H1 (cell line): Measurements from ENCODE around the gene PGBD4. TPM values are rescaled to one million over a fixed set of nuclear protein-coding genes. Genes with fewer than 3 reads are reported as not detected.

Experiments
- CTCF ChIA-PET: fragments of 300-600 bp; sonication (Branson Sonifier 250); formaldehyde crosslinking; loops from one replicate; lab custom pipeline; 2021; ENCODE audit not compliant: partially characterized antibody; lab: Charles Lee
- POLR2A ChIA-PET: fragments of 300-600 bp; sonication (Branson Sonifier 250); formaldehyde crosslinking; loops from one replicate; lab custom pipeline; 2021; ENCODE audit warnings: inconsistent platforms; ENCODE audit not compliant: partially characterized antibody; lab: Charles Lee
- DNase-seq, 2 experiments: peaks; one replicate each; pipeline versions ENCODE4 v3.0.0 to v3.0.0-alpha.2; 2010 to 2022; ENCODE audit warnings: low spot score in 2 of 2, low read depth in 1 of 2, mixed read lengths in 1 of 2
- FAIRE-seq: peaks from 2 replicates; lab custom pipeline; 2011; peaks lifted over from hg19 to GRCh38; lab: Jason Lieb, UNC
- H2AFZ ChIP-seq: 2 replicates; pipeline ENCODE4 v1.8.1; 2012; ENCODE audit warnings: low read length, inconsistent platforms
- H2AK5ac ChIP-seq: 2 replicates; pipeline ENCODE4 v1.6.1; 2013; ENCODE audit warnings: low read depth, low read length
- H2BK120ac ChIP-seq: replicated peaks from 2 replicates; pipeline ENCODE3; 2013; ENCODE audit warnings: low read depth, low read length, inconsistent platforms
- H2BK12ac ChIP-seq: 2 replicates; pipeline ENCODE4 v1.6.1; 2013; ENCODE audit warnings: low read depth, low read length
- H2BK15ac ChIP-seq: 2 replicates; pipeline ENCODE4 v1.6.1; 2013; ENCODE audit warnings: low read length
- H2BK20ac ChIP-seq: 2 replicates; pipeline ENCODE4 v1.6.1; 2013; ENCODE audit warnings: low read length
- H2BK5ac ChIP-seq: 2 replicates; pipeline ENCODE4 v1.6.1; 2013; ENCODE audit warnings: low read depth, low read length
- H3K14ac ChIP-seq: 2 replicates; pipeline ENCODE4 v1.6.1; 2013; ENCODE audit warnings: inconsistent platforms; ENCODE audit not compliant: insufficient read length
- H3K18ac ChIP-seq: 2 replicates; pipeline ENCODE4 v1.6.1; 2013; ENCODE audit warnings: low read length; ENCODE audit errors: extremely low read depth
- H3K23ac ChIP-seq: 2 replicates; pipeline ENCODE4 v1.6.1; 2013; ENCODE audit warnings: inconsistent platforms; ENCODE audit not compliant: insufficient read length
- H3K23me2 ChIP-seq: 2 replicates; pipeline ENCODE4 v1.6.1; 2013; ENCODE audit warnings: low read depth, low read length
- H3K27ac ChIP-seq: 2 replicates; pipeline ENCODE4 v1.6.1; 2011; ENCODE audit warnings: low read depth, low read length, inconsistent platforms
- H3K27me3 ChIP-seq, 4 experiments: replicated peaks in 1 of 4; 1 replicate in 1 of 4; 2 replicates in 3 of 4; pipeline versions ENCODE4 v1.6.1 to v1.8.1; 2011 to 2013; ENCODE audit warnings: low read length in 3 of 4, mild to moderate bottlenecking in 3 of 4, inconsistent platforms in 2 of 4, mixed read lengths in 2 of 4, moderate library complexity in 1 of 4; ENCODE audit not compliant: control insufficient read depth in 3 of 4, insufficient read depth in 3 of 4; ENCODE audit errors: extremely low read depth in 1 of 4
- H3K36me3 ChIP-seq, 4 experiments: 2 replicates each; pipeline versions ENCODE4 v1.6.1 to v1.8.1; 2011 to 2013; ENCODE audit warnings: mild to moderate bottlenecking in 4 of 4, low read length in 3 of 4, moderate library complexity in 2 of 4, control low read depth in 1 of 4, inconsistent platforms in 1 of 4; ENCODE audit not compliant: insufficient read depth in 4 of 4, control insufficient read depth in 2 of 4
- H3K4ac ChIP-seq: replicated peaks from 2 replicates; pipeline ENCODE3; 2013; ENCODE audit warnings: low read length, low read depth, mixed read lengths, inconsistent platforms; ENCODE audit not compliant: insufficient read length
- H3K4me1 ChIP-seq, 4 experiments: replicated peaks in 1 of 4; 1 replicate in 1 of 4; 2 replicates in 3 of 4; pipeline versions ENCODE4 v1.6.1 to v1.8.1; 2011 to 2013; ENCODE audit warnings: low read length in 3 of 4, inconsistent platforms in 2 of 4, mixed read lengths in 1 of 4; ENCODE audit not compliant: insufficient read depth in 4 of 4, control insufficient read depth in 3 of 4
- H3K4me2 ChIP-seq, 2 experiments: 2 replicates each; pipeline versions ENCODE4 v1.6.1 to v1.8.1; 2011 to 2013; ENCODE audit warnings: low read depth in 2 of 2, low read length in 2 of 2, control low read depth in 1 of 2, inconsistent platforms in 1 of 2, mild to moderate bottlenecking in 1 of 2; ENCODE audit not compliant: insufficient read depth in 1 of 2
- H3K4me3 ChIP-seq, 4 experiments: fragments of 200-600, 300-600 bp in 1 of 4; sonication (generic), shearing (Covaris generic), sonication (Bioruptor Twin) in 1 of 4; 2 replicates each; pipeline versions ENCODE4 v1.5.1 to v1.8.1; 2011 to 2016; ENCODE audit warnings: low read length in 4 of 4, low read depth in 3 of 4, control low read depth in 2 of 4, inconsistent platforms in 2 of 4, mild to moderate bottlenecking in 2 of 4, mixed read lengths in 1 of 4, moderate library complexity in 1 of 4; ENCODE audit not compliant: insufficient read depth in 2 of 4; ENCODE audit errors: extremely low read depth in 1 of 4
- H3K56ac ChIP-seq: replicated peaks from 2 replicates; pipeline ENCODE3; 2013; ENCODE audit warnings: low read depth, mild to moderate bottlenecking, mixed read lengths, low read length, inconsistent platforms; ENCODE audit not compliant: insufficient read length
- H3K79me1 ChIP-seq: 2 replicates; pipeline ENCODE4 v1.6.1; 2013; ENCODE audit warnings: low read depth, low read length, control low read depth
- H3K79me2 ChIP-seq, 2 experiments: 2 replicates each; pipeline versions ENCODE4 v1.6.1 to v1.8.1; 2012 to 2013; ENCODE audit warnings: low read length in 2 of 2, mild to moderate bottlenecking in 2 of 2, inconsistent platforms in 1 of 2; ENCODE audit not compliant: insufficient read depth in 2 of 2, control insufficient read depth in 1 of 2
- H3K9ac ChIP-seq, 4 experiments: replicated peaks in 1 of 4; 1 replicate in 1 of 4; 2 replicates in 3 of 4; pipeline versions ENCODE4 v1.6.1 to v1.8.1; 2011 to 2013; ENCODE audit warnings: low read depth in 3 of 4, low read length in 3 of 4, control low read depth in 2 of 4, mild to moderate bottlenecking in 2 of 4, moderate library complexity in 2 of 4, inconsistent platforms in 1 of 4; ENCODE audit errors: extremely low read depth in 1 of 4
- H3K9me3 ChIP-seq, 2 experiments: 2 replicates each; pipeline versions ENCODE4 v1.6.1 to v1.8.1; 2012 to 2013; ENCODE audit warnings: mild to moderate bottlenecking in 2 of 2, moderate library complexity in 2 of 2, control low read depth in 1 of 2, inconsistent platforms in 1 of 2, low read depth in 1 of 2, low read length in 1 of 2, mixed read lengths in 1 of 2; ENCODE audit not compliant: insufficient read depth in 2 of 2
- H4K20me1 ChIP-seq, 2 experiments: replicated peaks in 1 of 2; 2 replicates each; pipeline versions ENCODE3 to v1.8.1; 2011 to 2013; ENCODE audit warnings: inconsistent platforms in 2 of 2, low read length in 2 of 2, mild to moderate bottlenecking in 1 of 2; ENCODE audit not compliant: insufficient read depth in 2 of 2, control insufficient read depth in 1 of 2
- H4K5ac ChIP-seq: 2 replicates; pipeline ENCODE4 v1.6.1; 2013; ENCODE audit warnings: low read length, low read depth, mixed read lengths, inconsistent platforms; ENCODE audit not compliant: insufficient read length
- H4K8ac ChIP-seq: 2 replicates; pipeline ENCODE4 v1.8.0; 2013; ENCODE audit warnings: mild to moderate bottlenecking, moderate library complexity, low read length, inconsistent platforms; ENCODE audit not compliant: insufficient read depth; ENCODE audit errors: extremely low read depth
- H4K91ac ChIP-seq: replicated peaks from 2 replicates; pipeline ENCODE3; 2013; ENCODE audit warnings: low read length, mixed read lengths, inconsistent platforms; ENCODE audit not compliant: insufficient read length
- BCL11A ChIP-seq, 2 experiments: IDR thresholded peaks; one replicate each; pipeline ENCODE4 v1.6.1; 2011; ENCODE audit warnings: low read depth in 2 of 2, low read length in 2 of 2, mild to moderate bottlenecking in 2 of 2
- CREB1 ChIP-seq: IDR thresholded peaks from 2 replicates; pipeline ENCODE4 v1.6.1; 2012; ENCODE audit warnings: inconsistent platforms
- EP300 ChIP-seq, 2 experiments: IDR thresholded peaks; 1 replicate in 1 of 2; 2 replicates in 1 of 2; pipeline ENCODE4 v1.6.1; 2011 to 2012; ENCODE audit warnings: low read depth in 2 of 2, low read length in 2 of 2, mild to moderate bottlenecking in 2 of 2, borderline replicate concordance in 1 of 2, inconsistent platforms in 1 of 2, moderate library complexity in 1 of 2
- HDAC2 ChIP-seq, 2 experiments: fragments of 300-600 bp in 1 of 2; sonication (generic) in 1 of 2; IDR thresholded peaks; 2 replicates each; pipeline ENCODE4 v1.6.1; 2011 to 2012; ENCODE audit warnings: low read depth in 2 of 2, low read length in 2 of 2, mild to moderate bottlenecking in 2 of 2, moderate library complexity in 2 of 2, borderline replicate concordance in 1 of 2, inconsistent platforms in 1 of 2
- JUND ChIP-seq: IDR thresholded peaks from 2 replicates; pipeline ENCODE4 v1.6.1; 2011; ENCODE audit warnings: mild to moderate bottlenecking, improper control_type of control experiment, low read length
- NRF1 ChIP-seq: IDR thresholded peaks from 2 replicates; pipeline ENCODE4 v1.6.1; 2011; ENCODE audit warnings: mild to moderate bottlenecking, low read depth, low read length, improper control_type of control experiment
- RFX5 ChIP-seq: IDR thresholded peaks from 2 replicates; pipeline ENCODE4 v1.6.1; 2011; ENCODE audit warnings: low read depth, low read length, improper control_type of control experiment, borderline replicate concordance
- RNF2 ChIP-seq: fragments of 200-900, 300-1000 bp; sonication (generic); IDR thresholded peaks from 2 replicates; pipeline ENCODE4 v1.7.1; 2016; ENCODE audit warnings: borderline replicate concordance, low read depth, mild to moderate bottlenecking, antibody characterized with exemption, low read length; ENCODE audit not compliant: poor library complexity, severe bottlenecking; ENCODE audit errors: missing control alignments
- SIRT6 ChIP-seq: IDR thresholded peaks from one replicate; pipeline ENCODE4 v1.7.1; 2012; ENCODE audit warnings: low read length, inconsistent platforms
- SIX5 ChIP-seq: IDR thresholded peaks from 2 replicates; pipeline ENCODE4 v1.6.1; 2011; ENCODE audit warnings: mild to moderate bottlenecking, low read depth, low read length
- SP4 ChIP-seq: IDR thresholded peaks from 2 replicates; pipeline ENCODE4 v1.6.1; 2012; ENCODE audit warnings: low read length, inconsistent platforms
- SRF ChIP-seq: IDR thresholded peaks from 2 replicates; pipeline ENCODE4 v1.6.1; 2011; ENCODE audit warnings: mild to moderate bottlenecking, low read depth, low read length, moderate library complexity
- SUZ12 ChIP-seq: fragments of 200-600 bp; sonication (generic); IDR thresholded peaks from 2 replicates; pipeline ENCODE4 v1.6.1; 2012; ENCODE audit warnings: mild to moderate bottlenecking, inconsistent platforms, low read length, moderate library complexity, mixed read lengths
- WGBS, 2 experiments: shearing (Covaris generic) in 1 of 2; methylation state at CpG; one replicate each; pipeline versions ENCODE4 v1.1.6 to v1.1.7; 2013 to 2015; ENCODE audit warnings: low lambda C conversion rate in 2 of 2, mixed read lengths in 2 of 2, inconsistent platforms in 1 of 2, low coverage in 1 of 2, missing lambda C conversion rate in 1 of 2; ENCODE audit not compliant: insufficient replicate concordance in 2 of 2, insufficient coverage in 1 of 2, insufficient read length in 1 of 2; ENCODE audit errors: extremely low coverage in 1 of 2, missing lambda C conversion rate in 1 of 2; 5-methylcytosine and 5-hydroxymethylcytosine counted together
- polyA plus RNA-seq, 7 experiments: library from polyadenylated mRNA; depleted of rRNA in 3 of 7; stranded (reverse) in 5 of 7; unstranded in 2 of 7; fragments of >200 nt in 5 of 7; fragments of 200-250 nt in 2 of 7; gene quantifications; 1 replicate in 5 of 7; 2 replicates in 1 of 7; 4 replicates in 1 of 7; pipeline versions ENCODE4 v1.2.1 to v1.2.3, GENCODE V29; 2011 to 2013; ENCODE audit warnings: missing spikeins in 2 of 7, mixed read lengths in 2 of 7
- total RNA-seq: library from RNA; stranded (reverse); fragmentation: NEBNext Ultra II Directional; extraction: Animal tissue kit (Norgen Biotek cat#: 25700); gene quantifications from 2 replicates; pipeline ENCODE4 v1.2.1, GENCODE V29; 2021
- TF ChIP-seq, protein P1 (sequence below): IDR thresholded peaks from 2 replicates; pipeline ENCODE4 v1.6.1; 2011; ENCODE audit warnings: low read depth, mild to moderate bottlenecking, low read length; ENCODE audit not compliant: insufficient read depth

Gene PGBD4
- total and polyA plus RNA-seq, 2 of the 8 experiments (the other 6 are each of a cell fraction or from before 2014, with no cell fraction given) = 0.68 to 0.76 TPM

DNA sequence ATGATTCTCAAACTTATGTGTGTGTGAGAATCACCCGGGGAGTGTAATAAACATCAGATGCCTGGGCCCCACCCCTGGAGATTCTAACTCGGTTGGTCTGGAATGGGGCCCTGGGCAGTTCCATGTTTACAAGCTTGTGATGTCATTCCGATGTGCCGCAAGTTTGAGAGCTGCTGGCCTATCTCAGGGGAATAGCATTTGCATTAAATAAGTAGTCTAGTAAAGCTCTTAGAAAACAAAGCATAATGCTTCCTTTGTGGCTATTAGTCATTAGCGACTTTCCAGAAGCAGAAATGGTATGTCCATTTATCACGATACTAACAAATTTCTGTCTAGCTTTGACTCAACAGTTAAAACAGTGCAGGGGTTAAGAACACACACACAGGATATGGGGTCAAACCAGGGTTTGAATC lies 20.9 kb downstream of the PGBD4 start:
- Histone ChIP-seq H3K79me2 (no peaks in the 10 kb centered on the region), H3K23me2 (no peaks in the 10 kb centered on the region), H2BK15ac (no peak overlapping the region), H3K36me3 (no peaks in the 10 kb centered on the region), H2BK120ac (no peak overlapping the region), H2BK12ac (no peak overlapping the region), H3K56ac (no peak overlapping the region), H2BK5ac (no peak overlapping the region), H4K91ac (no peak overlapping the region), H3K23ac (no peak overlapping the region), H3K18ac (no peak overlapping the region), H3K9ac (no peak overlapping the region), H4K5ac (no peak overlapping the region), H3K4me1 (no peaks in the 10 kb centered on the region), H3K4me2 (no peak overlapping the region), H3K27ac (no peak overlapping the region), H3K4ac (no peak overlapping the region), H4K20me1 (no peaks in the 10 kb centered on the region), H3K14ac (no peak overlapping the region), H3K9me3 (no peaks in the 10 kb centered on the region), H2AFZ (no peak overlapping the region), H4K8ac (no peak overlapping the region), H3K4me3 (no peak overlapping the region), H2AK5ac (no peak overlapping the region), H2BK20ac (no peak overlapping the region), H3K79me1 (no peaks in the 10 kb centered on the region), H3K27me3 (no peaks in the 10 kb centered on the region)
- CTCF ChIA-PET = interaction anchor here (1.2 to 4.3 kb wide), 3 partner anchors 13 to 110 kb away, joined by 3 to 33 read pairs (median 3); no protein-coding TSS in a partner anchor
- FAIRE-seq (no peak), DNase-seq (no peak)
- 91% methylated on average over 6 of the region's 6 CpGs; no CpG with 5 or more reads in 1 of the 2 experiments for WGBS, 2 experiments
- POLR2A ChIA-PET = interaction anchor here (1.3 kb wide), 1 partner anchor 10 kb away, joined by 7 read pairs; no protein-coding TSS in a partner anchor
- TF ChIP-seq BCL11A (IDR thresholded peaks at IDR 0.05; ENCODE audit: low read depth in 2 of 2, low read length in 2 of 2) (no peak), CREB1 (no peak), EP300 (IDR thresholded peaks at IDR 0.05; ENCODE audit: borderline replicate concordance in 1 of 2, low read depth in 2 of 2, low read length in 2 of 2) (no peak), SIX5 (no peak), RFX5 (no peak), NRF1 (no peak), SRF (no peak), HDAC2 (IDR thresholded peaks at IDR 0.05; ENCODE audit: borderline replicate concordance in 1 of 2, low read depth in 2 of 2, low read length in 2 of 2) (no peak), RNF2 (no peak), SIRT6 (no peak), SP4 (no peak), JUND (no peak), SUZ12 (no peak)
- TF ChIP-seq, protein P1, sequence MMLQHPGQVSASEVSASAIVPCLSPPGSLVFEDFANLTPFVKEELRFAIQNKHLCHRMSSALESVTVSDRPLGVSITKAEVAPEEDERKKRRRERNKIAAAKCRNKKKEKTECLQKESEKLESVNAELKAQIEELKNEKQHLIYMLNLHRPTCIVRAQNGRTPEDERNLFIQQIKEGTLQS = no peak
